ENCODE results near the gene OBI1. TPM values are rescaled to one million over a fixed set of nuclear protein-coding genes. Genes with fewer than 3 reads are reported as not detected.

OBI1 gene
- total RNA-seq, 1 donor from 2014 or later, result 9.4 TPM

DNA sequence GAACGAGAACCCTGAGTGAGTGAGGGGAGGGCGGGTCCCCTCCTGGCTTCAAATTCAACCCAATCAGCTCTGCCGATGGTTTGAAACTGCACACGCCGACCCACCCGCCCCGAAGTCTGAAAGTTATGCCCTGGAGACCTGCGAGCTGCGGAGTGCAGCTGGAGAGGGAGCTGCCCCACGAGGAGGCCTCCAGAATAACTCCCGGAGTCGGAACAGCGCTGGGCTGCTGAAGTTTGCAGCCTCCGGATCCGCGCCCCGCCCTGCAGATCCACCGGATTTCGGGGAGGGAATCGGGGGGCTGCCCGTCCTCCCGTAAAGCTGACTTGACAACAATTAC lies 62.6 kb downstream of the OBI1 start:
- H3K9me3 ChIP-seq, result no peaks in the 10 kb centered on the region
- peaks cover 100% of the 10 kb centered on the region for H3K27me3 ChIP-seq (ENCODE audit: low read depth)
- no peak overlapping the region for H3K4me3 ChIP-seq
- H3K4me1 ChIP-seq, result peaks cover 18% of the 10 kb centered on the region
- TF ChIP-seq, protein P1, sequence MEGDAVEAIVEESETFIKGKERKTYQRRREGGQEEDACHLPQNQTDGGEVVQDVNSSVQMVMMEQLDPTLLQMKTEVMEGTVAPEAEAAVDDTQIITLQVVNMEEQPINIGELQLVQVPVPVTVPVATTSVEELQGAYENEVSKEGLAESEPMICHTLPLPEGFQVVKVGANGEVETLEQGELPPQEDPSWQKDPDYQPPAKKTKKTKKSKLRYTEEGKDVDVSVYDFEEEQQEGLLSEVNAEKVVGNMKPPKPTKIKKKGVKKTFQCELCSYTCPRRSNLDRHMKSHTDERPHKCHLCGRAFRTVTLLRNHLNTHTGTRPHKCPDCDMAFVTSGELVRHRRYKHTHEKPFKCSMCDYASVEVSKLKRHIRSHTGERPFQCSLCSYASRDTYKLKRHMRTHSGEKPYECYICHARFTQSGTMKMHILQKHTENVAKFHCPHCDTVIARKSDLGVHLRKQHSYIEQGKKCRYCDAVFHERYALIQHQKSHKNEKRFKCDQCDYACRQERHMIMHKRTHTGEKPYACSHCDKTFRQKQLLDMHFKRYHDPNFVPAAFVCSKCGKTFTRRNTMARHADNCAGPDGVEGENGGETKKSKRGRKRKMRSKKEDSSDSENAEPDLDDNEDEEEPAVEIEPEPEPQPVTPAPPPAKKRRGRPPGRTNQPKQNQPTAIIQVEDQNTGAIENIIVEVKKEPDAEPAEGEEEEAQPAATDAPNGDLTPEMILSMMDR (IDR thresholded peaks at IDR 0.05), result no peak
- intact Hi-C loops (cut with DNase I), result no loop called here
- no peaks in the 10 kb centered on the region for H3K36me3 ChIP-seq
- ATAC-seq (no peak), DNase-seq (no peak)
- no peak overlapping the region for H3K27ac ChIP-seq

DNA sequence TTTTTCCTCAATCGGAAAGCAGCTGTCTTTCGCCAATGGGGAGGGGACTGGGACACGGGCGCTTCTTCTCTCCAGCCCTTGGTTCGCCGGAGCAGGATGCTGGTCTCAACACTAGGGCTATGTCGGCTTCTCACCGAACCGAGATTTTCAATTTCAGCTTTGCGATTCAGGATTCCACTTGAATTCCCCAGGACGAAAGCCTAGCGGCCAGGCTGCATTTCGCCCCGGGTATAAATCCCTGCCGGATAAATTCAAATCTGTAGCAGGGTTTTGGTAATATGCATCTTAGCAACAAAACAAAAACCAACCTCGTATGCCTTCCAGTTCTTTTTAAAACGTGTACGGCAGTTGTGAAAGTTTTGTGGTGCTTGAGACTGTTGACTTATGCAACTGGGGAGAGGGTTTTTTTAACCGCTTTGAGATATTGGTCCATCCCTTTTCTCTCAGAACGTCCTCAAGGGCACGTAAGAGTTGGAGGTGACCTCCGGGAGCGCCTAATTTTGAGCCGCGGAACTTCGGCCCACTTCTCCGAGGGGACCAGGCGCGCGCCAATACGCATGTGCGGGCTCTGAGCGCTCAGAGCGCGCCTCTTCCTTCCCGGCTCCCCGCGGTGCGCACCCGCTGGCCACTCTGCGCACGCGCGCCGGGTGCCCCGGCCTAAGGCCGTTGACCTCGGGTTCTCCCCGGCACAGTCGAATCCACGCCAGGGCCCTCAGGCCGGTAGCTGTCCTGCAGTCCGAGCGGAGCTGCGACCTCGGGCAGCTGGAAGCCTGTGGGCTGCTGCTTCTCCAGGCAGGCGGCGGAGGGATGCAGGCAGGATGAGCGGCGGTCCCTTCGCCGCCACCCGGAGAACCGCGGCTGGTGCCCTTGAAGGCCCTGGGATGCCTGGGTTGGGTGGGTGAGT lies 63.2 kb downstream of the OBI1 start:
- TF ChIP-seq, protein P1 (IDR thresholded peaks at IDR 0.05), result no peak
- no peak for DNase-seq
- Histone ChIP-seq H3K27me3 (ENCODE audit: low read depth) (peaks cover 100% of the 10 kb centered on the region), H3K27ac (no peak overlapping the region), H3K9me3 (no peaks in the 10 kb centered on the region), H3K4me3 (peak overlapping the region; percentile 4), H3K36me3 (no peaks in the 10 kb centered on the region), H3K4me1 (peaks cover 15% of the 10 kb centered on the region)
- intact Hi-C loops (cut with DNase I), result no loop called here
- ATAC-seq, result no peak

DNA sequence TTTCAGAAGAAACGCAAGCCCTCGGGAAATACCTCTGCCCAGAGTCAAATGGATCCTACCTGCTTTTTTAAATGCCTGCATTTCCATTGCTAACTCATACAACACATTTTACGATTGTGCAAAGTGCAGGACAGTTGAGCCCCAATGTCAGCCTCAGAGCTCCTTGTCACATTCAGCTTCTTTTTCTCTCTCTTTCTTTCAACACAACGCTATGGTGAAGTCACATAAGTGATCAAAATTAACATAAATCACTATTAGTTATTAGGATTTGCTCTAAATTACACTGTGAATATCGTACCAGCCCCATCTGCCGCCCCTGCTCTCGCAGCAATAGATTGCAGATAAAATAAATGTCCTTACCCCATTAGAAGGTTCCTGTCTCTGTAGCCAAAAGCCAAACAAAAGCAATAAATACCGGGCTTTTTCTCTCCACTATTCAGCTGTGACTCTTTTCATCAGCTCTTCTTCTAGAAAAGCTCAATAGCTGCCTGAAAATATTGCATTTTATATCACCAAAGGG lies 64.4 kb downstream of the OBI1 start:
- TF ChIP-seq, protein P1 (IDR thresholded peaks at IDR 0.05), result no peak
- H3K27ac ChIP-seq, result no peak overlapping the region
- H3K27me3 ChIP-seq (ENCODE audit: low read depth), result peaks cover 100% of the 10 kb centered on the region
- no peak overlapping the region for H3K4me3 ChIP-seq
- no peak for ATAC-seq
- H3K4me1 ChIP-seq, result peaks cover 15% of the 10 kb centered on the region
- no peaks in the 10 kb centered on the region for H3K9me3 ChIP-seq
- no peak for DNase-seq
- no peaks in the 10 kb centered on the region for H3K36me3 ChIP-seq
- intact Hi-C loops (cut with DNase I), result no loop called here

DNA sequence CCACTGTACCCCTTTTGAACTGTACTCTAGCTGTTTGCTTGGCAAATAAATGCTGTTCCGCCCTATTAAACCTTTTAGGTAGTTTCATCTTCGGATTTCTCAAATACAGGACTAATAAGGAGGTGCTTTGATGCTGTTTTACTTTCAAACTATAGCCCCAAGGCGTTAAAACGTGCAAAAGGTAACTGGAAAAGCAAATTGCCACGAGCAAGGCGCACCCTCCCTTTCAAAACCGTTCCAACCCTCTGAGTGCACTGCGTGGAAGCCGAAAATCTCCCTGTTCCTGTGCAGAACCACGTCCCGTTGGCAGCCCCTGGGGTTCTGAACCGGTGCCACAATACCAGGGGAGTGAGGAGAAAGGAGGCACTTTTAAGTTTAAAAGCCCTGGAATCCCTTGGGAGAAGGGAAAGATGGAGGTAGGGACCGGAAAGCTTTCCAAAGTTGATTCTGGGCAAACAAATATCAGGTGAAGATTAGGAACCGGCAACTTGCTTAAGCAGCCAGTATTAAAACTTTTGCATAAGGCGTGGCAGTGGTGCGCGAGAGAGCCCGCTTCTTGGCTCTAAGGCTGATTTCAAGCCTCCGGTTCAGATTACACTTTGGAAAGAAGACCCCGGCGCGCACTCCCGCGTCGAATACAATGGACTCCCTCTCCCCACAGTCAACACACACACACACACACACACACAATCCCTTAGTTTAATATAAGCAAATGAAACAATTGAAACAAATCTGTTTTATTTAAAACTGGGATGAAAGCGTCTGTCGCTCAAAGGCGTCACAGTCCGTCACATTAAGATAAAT lies 65.1 kb downstream of the OBI1 start:
- Histone ChIP-seq H3K27me3 (ENCODE audit: low read depth) (peaks cover 100% of the 10 kb centered on the region), H3K4me1 (peaks cover 15% of the 10 kb centered on the region), H3K36me3 (no peaks in the 10 kb centered on the region), H3K27ac (no peak overlapping the region), H3K4me3 (no peak overlapping the region), H3K9me3 (no peaks in the 10 kb centered on the region)
- ATAC-seq (no peak), DNase-seq (no peak)
- TF ChIP-seq, protein P1 (IDR thresholded peaks at IDR 0.05), result no peak
- intact Hi-C loops (cut with DNase I), result no loop called here

DNA sequence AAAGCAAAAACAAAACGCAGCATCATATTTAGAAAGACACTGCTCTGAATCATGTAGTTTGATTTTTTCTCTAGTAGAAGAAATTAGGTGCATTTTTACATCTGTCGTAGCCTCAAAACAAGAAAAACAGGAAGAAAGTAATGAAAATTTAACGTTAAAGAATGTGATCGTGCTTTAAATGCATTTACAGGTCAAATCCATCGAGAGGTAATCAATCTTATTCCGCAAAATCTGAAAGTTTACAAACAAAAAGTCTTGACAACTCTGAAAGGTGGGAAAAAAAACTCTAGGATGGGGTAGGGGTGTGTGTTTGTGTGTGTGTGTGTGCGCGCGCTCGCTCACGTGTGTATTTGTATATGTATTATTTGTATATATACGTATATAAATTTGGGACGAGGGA lies 65.8 kb downstream of the OBI1 start:
- Histone ChIP-seq H3K36me3 (no peaks in the 10 kb centered on the region), H3K4me1 (peaks cover 15% of the 10 kb centered on the region), H3K4me3 (no peak overlapping the region), H3K27ac (no peak overlapping the region), H3K27me3 (ENCODE audit: low read depth) (peaks cover 99% of the 10 kb centered on the region), H3K9me3 (no peaks in the 10 kb centered on the region)
- intact Hi-C loops (cut with DNase I), result no loop called here
- ATAC-seq (no peak), DNase-seq (no peak)
- TF ChIP-seq, protein P1 (IDR thresholded peaks at IDR 0.05), result no peak

Measured in lower lobe of right lung (tissue), 2 donors.